HG03520 (cell line): ENCODE data around the gene HEBP1.

Source experiments
- ATAC-seq: cut with Tn5 transposase; IDR thresholded peaks from one replicate; pipeline ENCODE4 v1.9.1; 2021; ENCODE audit warnings: mild to moderate bottlenecking, moderate library complexity; ENCODE audit not compliant: unreplicated experiment

Gene HEBP1

GRCh38 chr12:12954878-12955625 is 45.0 kb downstream of the HEBP1 start:
- no peak for ATAC-seq

GRCh38 chr12:12954356-12954755 is 45.7 kb downstream of the HEBP1 start:
- no peak for ATAC-seq

- no peak for ATAC-seq
These were observed 48.0 kb downstream of the HEBP1 start, which contains the start of gene GPRC5D for GRCh38 chr12:12952036-12952435. TSS of gene GPRC5D (minus strand) at chr12:12952170. CDS start at chr12:12950384, 1,786 bp downstream.

DNA sequence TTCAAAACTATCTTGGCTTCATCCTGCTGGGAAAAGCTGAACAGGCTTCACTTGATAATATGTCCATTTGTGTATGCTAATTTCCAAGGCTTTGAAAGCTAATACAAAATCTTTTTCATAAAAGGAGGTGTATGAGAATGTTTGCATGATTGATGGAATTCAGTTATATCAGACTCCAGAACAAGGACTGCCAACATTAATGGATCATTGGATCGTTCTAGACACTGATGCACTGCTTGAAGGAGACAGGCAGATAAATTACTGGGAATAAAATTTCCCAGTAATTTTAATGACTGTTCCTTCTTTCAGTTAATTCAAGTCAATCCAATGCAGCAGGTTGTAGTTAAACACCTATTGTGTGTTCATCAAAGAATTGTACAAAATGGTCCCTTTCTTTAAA is 48.6 kb downstream of the HEBP1 start:
- no peak for ATAC-seq

GRCh38 chr12:12947902-12948301 is 52.2 kb downstream of the HEBP1 start:
- no peak for ATAC-seq

DNA sequence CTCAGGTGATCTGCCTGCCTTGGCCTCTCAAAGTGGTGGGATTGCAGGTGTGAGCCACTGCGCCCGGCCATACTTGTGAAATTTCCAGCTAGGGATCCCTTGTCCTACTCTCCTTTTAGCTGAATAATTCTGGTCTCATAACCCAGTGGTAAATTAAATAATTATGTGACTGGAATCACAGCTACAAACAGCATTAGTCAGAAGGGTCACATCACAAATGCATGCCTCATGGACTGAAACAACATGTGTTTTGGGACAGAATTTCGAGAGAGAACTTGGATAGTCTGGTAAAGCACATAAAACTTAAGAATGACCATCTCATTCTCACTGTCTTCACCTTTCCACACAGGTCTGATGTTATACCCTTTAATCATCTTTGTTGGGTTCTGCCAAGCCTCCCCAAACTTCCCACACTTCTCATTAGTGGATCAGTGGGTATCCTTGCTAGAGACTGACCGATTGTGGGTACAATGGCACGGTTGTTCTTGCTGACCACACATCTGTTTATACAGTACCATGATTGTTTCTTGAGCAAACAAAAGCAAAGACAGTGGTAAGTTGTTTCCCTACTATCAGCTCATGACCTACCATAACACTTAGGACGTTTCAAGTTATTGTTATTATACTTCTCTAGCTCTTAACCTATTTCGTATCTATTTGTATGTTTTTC is 53.2 kb downstream of the HEBP1 start:
- ATAC-seq, result no peak

DNA sequence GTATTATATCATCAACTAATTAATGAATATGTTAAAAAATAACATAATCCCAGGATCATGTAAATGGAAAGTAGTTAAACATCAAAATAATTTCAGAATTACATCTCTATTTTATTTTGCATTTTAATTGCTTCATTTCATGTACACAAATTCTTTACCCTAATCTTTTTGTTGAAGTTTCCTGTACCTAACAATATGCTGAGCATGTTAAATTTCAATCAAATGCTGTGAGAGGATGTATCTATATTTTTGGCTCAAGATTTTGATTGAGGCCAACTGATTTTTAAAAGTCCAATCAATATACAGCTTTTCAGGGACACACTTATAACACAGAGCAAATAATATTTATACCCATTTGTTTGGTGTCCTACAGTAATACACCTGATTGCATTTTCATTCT is 54.5 kb downstream of the HEBP1 start:
- no peak for ATAC-seq

DNA sequence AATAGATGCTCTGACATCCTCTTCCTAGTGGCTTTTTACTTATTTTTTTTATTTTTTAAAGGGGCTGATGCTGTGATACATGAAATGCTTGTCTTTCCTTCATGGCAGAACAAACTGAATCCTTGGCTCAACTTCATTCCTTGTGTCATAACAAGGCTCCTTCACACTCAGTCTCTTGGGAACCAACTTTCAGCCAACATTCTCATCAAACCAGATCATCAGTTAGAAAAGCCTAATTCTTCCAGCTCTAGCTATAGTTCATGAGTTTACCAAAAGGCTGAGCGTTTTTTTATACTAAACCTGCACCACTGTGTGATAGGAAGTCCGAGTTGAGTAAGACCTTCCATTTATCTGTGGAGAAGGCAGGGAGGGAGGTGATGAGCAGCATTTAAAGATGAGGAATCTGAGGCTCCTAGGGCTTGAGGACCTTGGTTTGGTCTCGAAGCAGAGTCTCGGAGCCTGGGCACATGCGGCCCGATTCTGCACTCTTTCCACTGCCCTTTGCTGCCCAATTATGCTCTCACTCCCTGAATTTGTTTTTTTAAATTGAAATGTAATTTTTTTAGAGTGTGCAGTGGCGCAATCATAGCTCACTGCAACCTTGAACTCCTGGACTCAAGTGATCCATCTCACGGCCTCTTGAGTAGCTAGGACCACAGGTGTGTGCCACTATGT is 56.3 kb downstream of the HEBP1 start:
- no peak for ATAC-seq

DNA sequence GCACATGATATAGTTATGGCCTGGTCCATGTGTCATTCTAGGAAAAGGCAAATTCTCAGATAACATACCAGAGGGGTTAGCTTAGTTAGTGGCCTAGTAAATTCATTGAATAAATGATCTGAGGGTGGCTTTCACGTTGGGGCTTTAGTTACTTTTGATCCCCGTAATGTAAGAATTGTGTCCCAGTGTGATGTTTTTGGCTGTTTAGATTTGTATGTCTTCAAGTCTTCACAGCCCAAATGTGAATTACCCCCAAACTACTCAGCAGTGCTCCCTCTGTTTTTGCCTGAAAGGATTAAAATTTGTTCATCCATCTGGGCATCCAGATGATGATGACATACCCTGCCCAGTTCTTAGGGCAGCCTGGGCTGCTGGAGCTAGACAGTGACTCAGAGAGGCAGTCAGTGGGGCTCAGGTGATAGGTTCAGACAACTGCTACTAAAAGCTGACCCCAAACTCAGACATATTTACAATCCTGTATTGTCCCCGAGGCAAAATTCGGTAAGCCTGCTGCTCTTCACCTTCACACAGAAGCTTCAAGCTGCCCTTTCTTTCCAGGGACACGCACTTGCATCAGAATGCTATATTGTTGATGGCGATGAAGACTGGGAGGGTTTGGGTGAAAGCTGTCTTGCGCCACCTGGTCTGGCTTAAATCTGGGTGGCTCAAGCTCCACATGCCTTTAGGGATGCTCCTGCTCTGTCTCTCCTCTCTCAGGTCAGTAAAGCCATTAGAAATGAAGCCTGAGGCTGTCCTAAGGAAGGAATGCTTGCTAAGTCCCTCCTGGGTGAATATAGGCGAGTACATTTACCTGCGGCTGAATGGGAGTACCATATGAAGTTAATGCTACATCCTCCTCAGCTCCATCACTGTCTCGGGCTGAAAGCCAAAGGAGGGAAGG is 58.4 kb downstream of the HEBP1 start:
- no peak for ATAC-seq

DNA sequence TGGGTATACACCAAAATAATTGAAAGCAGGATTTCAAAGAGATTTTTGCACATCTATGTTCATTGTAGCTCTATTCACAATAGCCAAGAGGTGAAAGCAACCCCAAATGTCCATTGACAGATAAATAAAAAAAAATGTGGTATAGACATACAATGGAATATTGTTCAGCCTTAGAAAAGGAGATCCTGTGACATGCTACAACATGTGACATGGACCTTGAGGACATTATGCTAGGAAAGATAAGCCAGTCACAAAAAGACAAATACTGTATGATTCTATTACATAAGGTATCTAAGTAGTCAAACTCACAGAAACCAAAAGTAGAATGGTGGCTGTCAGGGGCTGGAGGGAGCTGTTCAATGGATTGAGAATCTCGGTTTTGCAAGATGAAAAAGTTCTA is 60.2 kb downstream of the HEBP1 start:
- no peak for ATAC-seq

DNA sequence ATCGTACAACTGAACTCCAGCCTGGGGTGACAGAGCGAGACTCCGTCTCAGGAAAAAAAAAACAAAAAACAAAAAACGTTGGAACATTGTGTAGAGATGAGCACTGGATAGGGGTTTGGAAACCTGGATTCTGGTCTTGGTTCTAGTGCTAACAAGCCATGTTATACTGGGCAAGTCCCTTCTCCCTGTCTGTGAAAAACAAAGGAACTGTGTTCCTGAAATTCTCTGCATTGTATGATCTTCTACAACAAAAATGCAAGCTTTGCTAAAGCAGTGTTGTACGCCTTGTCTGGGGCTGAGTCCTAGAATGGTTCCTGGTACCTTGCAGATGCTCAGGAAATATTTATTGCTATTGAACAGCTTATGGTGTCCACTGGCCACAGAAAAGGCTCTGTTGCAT is 61.5 kb downstream of the HEBP1 start:
- no peak for ATAC-seq

- no peak for ATAC-seq
These were observed 63.0 kb downstream of the HEBP1 start for GRCh38 chr12:12936983-12937491.

- ATAC-seq, result no peak
These were observed 65.5 kb downstream of the HEBP1 start for GRCh38 chr12:12934556-12934955.

- no peak for ATAC-seq
These were observed 66.3 kb downstream of the HEBP1 start for GRCh38 chr12:12933742-12934141.

DNA sequence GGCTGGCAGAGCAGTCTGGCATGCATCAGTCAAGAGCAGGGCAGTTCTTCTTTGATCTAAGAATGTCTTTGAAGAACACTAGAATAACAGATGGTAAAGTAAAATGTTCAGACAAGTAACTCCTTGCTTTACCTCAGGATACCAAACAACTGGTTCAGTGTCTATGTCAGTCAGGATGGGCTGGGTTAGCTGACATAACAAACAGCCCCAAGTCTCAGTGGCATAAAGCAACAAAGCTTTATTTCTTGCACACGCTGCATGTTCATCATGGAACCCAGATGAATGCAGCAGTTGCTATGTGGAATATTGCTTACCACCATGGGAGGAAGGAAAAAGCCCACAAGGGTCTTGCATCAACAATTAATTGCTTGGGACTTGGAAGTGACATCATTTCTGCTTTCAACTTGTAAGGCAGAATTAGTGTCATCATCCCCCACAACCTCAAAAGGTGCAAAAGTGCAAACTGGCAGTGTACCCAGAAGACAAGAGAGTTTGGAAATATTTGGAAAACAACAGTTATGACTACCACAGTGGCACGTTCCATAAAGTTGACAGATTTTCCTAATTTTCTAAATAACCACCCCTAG is 69.3 kb downstream of the HEBP1 start:
- no peak for ATAC-seq

GRCh38 chr12:12929696-12930095 is 70.4 kb downstream of the HEBP1 start:
- ATAC-seq, result no peak

GRCh38 chr12:12927211-12928079 is 72.6 kb downstream of the HEBP1 start:
- ATAC-seq, result no peak

DNA sequence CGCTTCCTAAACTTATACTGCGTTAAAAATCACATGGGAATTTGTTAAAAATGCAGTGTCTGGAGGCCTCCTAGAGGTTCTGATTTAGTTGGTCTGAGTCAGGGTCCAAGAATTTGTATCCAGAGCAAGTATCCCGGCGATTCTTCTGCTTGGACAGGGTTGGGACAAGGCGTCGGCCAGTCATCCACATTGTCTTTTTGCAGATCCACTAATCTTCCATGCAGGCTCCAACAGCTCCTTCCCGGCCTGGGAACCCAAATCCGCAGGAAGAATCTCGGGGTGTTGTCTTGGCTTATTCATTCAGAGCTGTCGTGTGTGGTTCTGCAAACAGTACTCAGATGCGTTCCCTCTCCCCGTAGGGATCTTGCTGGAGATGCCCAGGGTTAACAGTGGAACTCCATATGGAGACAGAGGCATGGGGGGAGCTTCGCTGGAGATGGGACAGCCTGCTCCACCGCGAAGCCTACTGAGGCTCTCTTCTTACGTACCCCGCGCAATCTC is 73.4 kb downstream of the HEBP1 start:
- no peak for ATAC-seq

GRCh38 chr12:12925388-12925787 is 74.7 kb downstream of the HEBP1 start:
- ATAC-seq, result no peak
